IMR-90 (cell line): ENCODE results near the gene B4GALNT3.

Source experiments
- CEBPB ChIP-seq: IDR thresholded peaks from 2 replicates; pipeline ENCODE4 v1.6.1; 2012; ENCODE audit warnings: low read depth, low read length, improper control_type of control experiment
- FOS ChIP-seq: fragments of 150-350 bp; IDR thresholded peaks from 2 replicates; pipeline ENCODE4 v1.6.1; 2016; ENCODE audit warnings: low read depth, low read length
- MXI1 ChIP-seq: IDR thresholded peaks from 2 replicates; pipeline ENCODE4 v1.6.1; 2012; ENCODE audit warnings: low read depth, mild to moderate bottlenecking, low read length, moderate library complexity, borderline replicate concordance

DNA sequence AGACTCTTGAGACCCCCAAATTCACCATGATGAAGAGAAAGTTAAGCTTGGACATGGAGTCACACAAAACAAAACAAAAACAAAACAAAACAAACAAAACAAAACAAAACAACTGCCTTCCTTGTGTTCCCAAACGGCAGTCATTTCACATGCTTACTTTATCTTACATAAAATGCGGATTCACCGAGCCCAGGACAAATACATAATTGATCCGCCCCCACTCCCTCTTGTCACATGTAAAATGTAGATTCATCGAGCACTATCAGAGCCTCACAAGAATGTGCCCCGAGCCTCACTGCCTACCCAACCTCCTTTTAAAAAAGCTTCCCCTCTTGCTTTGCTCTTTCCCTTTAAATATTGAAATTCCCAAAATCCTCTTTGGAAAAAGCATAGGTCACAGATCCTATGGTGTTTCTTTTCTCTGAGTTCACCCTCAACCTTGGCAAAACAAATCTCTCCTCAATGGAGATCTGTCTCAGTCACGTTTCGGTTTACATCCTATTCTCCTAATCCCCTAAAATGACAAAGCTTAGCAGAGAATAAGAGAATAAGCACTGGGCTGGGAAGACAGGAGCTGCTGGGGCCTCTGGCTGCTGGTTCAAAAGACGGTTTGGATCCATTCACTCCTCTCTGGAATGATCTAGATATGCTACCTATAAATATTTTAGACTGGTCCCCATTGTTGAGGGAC is 119.8 kb downstream of the B4GALNT3 start:
- no peak for TF ChIP-seq CEBPB
- TF ChIP-seq MXI1: no peak
- no peak for TF ChIP-seq FOS
